GM12865 (cell line): Measurements from ENCODE around the gene CT45A10.
A peak's percentile ranks its signal among the peaks of the same experiment; 100 is the strongest.
"Not testable (repeated sequence)": the region's sequence is repeated elsewhere in the genome, so short reads cannot be mapped to it uniquely, and the experiment has no call there.

ENCODE experiments used
- DNase-seq: peaks from one replicate; pipeline ENCODE4 v3.0.0; 2010; ENCODE audit warnings: low read depth
- H3K4me3 ChIP-seq: 2 replicates; pipeline ENCODE4 v1.5.1; 2011; ENCODE audit warnings: mild to moderate bottlenecking, low read depth, low read length, control low read depth
- CTCF ChIP-seq: IDR thresholded peaks from 2 replicates; pipeline ENCODE4 v1.5.1; 2011; ENCODE audit warnings: low read length, control low read depth, low read depth, inconsistent platforms; ENCODE audit not compliant: insufficient read depth; ENCODE audit errors: missing control alignments

CT45A10 gene

GRCh38 chrX:135893294-135893817 is at the start of gene CT45A10, which contains the start of gene SAGE1:
TSS of gene CT45A10 (minus strand) at chrX:135893444. CDS start at chrX:135885344, 8,100 bp downstream.
TSS of gene SAGE1 (plus strand) at chrX:135893716. CDS start at chrX:135896243, 2,527 bp downstream.
- H3K4me3 ChIP-seq, result no peak within 1 kb of the TSS
- TF ChIP-seq CTCF, result no peak
- no peak for DNase-seq

GRCh38 chrX:135931644-135932487 is 38.6 kb upstream of the CT45A10 start:
- TF ChIP-seq CTCF, result peak; percentile 61
- DNase-seq, result peak; percentile 43

GRCh38 chrX:135927897-135928296 is 34.7 kb upstream of the CT45A10 start:
- DNase-seq, result no peak
- no peak overlapping the region for H3K4me3 ChIP-seq
- no peak for TF ChIP-seq CTCF

More at GRCh38 chrX:135931644-135932487, 38.6 kb upstream of the CT45A10 start:
- H3K4me3 ChIP-seq, result no peak overlapping the region

GRCh38 chrX:135923353-135923752 is 30.1 kb upstream of the CT45A10 start:
- DNase-seq, result peak; percentile 0
- no peak overlapping the region for H3K4me3 ChIP-seq
- peak; percentile 8 for TF ChIP-seq CTCF

- DNase-seq, H3K4me3 ChIP-seq: not testable (repeated sequence)
Measured at GRCh38 chrX:135920516-135920915, 27.3 kb upstream of the CT45A10 start.

- H3K4me3 ChIP-seq, result no peak overlapping the region
- no peak for TF ChIP-seq CTCF
- no peak for DNase-seq
Measured at GRCh38 chrX:135914404-135914803, 21.2 kb upstream of the CT45A10 start.

GRCh38 chrX:135910251-135910650 is 17.0 kb upstream of the CT45A10 start:
- no peak for TF ChIP-seq CTCF
- DNase-seq, result no peak
- H3K4me3 ChIP-seq, result no peak overlapping the region
